ENCODE measurements around the gene HSPA9. TPM values are rescaled to one million over a fixed set of nuclear protein-coding genes. Genes with fewer than 3 reads are reported as not detected.

HSPA9 gene
- total and polyA plus RNA-seq, 2 of the 13 experiments (the other 11 are each of a cell fraction or from before 2014, with no cell fraction given): 165 to 478 TPM

GRCh38 chr5:138542956-138543729 is 32.1 kb downstream of the HSPA9 start, which contains the start of gene ETF1 (continued):
- TF ChIP-seq SYNCRIP (IDR thresholded peaks at IDR 0.05; ENCODE audit: insufficient read depth, low read depth, low read length): no peak
- no peak for TF ChIP-seq CHD4 (IDR thresholded peaks at IDR 0.05; ENCODE audit: borderline replicate concordance, low read length)
- TF ChIP-seq ZNF160 (CRISPR knock-in tag; IDR thresholded peaks at IDR 0.05): no peak
- TF ChIP-seq ZNF10 (CRISPR knock-in tag; IDR thresholded peaks at IDR 0.05; ENCODE audit: borderline replicate concordance, low read depth): no peak
- TF ChIP-seq ARID5B (CRISPR knock-in tag; IDR thresholded peaks at IDR 0.05): peak; percentile 49
- no peak for TF ChIP-seq JDP2 (CRISPR knock-in tag; IDR thresholded peaks at IDR 0.05; ENCODE audit: borderline replicate concordance)
- no peak for TF ChIP-seq ZNF282 (IDR thresholded peaks at IDR 0.05; ENCODE audit: partially characterized antibody)
- no peak for TF ChIP-seq IKZF4 (CRISPR knock-in tag; IDR thresholded peaks at IDR 0.05; ENCODE audit: borderline replicate concordance, low read depth, not compliant biosample characterization)
- TF ChIP-seq PAXIP1 (CRISPR knock-in tag; conservative IDR thresholded peaks at IDR 0.05): peak; percentile 46; the same call in 1 of the 2 replicates
- no peak for TF ChIP-seq RELA (CRISPR knock-in tag; IDR thresholded peaks at IDR 0.05)
- TF ChIP-seq AKAP8 (CRISPR knock-in tag; IDR thresholded peaks at IDR 0.05): no peak
- no peak for TF ChIP-seq HMGA1 (CRISPR knock-in tag; conservative IDR thresholded peaks at IDR 0.05)
- 0 out of 2 replicates have a peak, but pooled peaks have one; percentile 64 for TF ChIP-seq ZBTB4 (CRISPR knock-in tag; IDR thresholded peaks at IDR 0.05; ENCODE audit: borderline replicate concordance)
- TF ChIP-seq ZBTB34 (CRISPR knock-in tag; IDR thresholded peaks at IDR 0.05): peak; percentile 70; the same call in 1 of the 2 replicates
